Mucosa of descending colon (tissue), 3 donors: ENCODE measurements around the gene CAV2. TPM values are rescaled to one million over a fixed set of nuclear protein-coding genes. Genes with fewer than 3 reads are reported as not detected.

Source experiments
- ATAC-seq: fragments of 200-7000 bp; cut with Tn5 transposase; one replicate; pipeline ENCODE4 v1.9.1; 2020; ENCODE audit warnings: mild to moderate bottlenecking, moderate library complexity
- DNase-seq, 3 donors: peaks; one replicate each; pipeline ENCODE4 v3.0.0-alpha.2; 2020
- H3K36me3 ChIP-seq: fragments of 200-600 bp; one replicate; pipeline ENCODE4 v1.8.0; 2021; ENCODE audit warnings: low read depth, mild to moderate bottlenecking
- H3K4me1 ChIP-seq: fragments of 200-600 bp; one replicate; pipeline ENCODE4 v1.8.0; 2021; ENCODE audit warnings: low read depth, mild to moderate bottlenecking
- H3K4me3 ChIP-seq: fragments of 200-600 bp; one replicate; pipeline ENCODE4 v1.8.0; 2021; ENCODE audit warnings: mild to moderate bottlenecking
- H3K9me3 ChIP-seq: fragments of 200-600 bp; one replicate; pipeline ENCODE4 v1.8.0; 2021; ENCODE audit warnings: mild to moderate bottlenecking
- intact Hi-C, 2 donors: fragments of 100-400 bp; cut with DNase I in 1 of 2; cut with micrococcal nuclease in 1 of 2; formaldehyde crosslinking; loops; one replicate each; pipeline versions ENCODE4 v1.11.0 to v1.11.1; 2022; cut with DNase I, micrococcal nuclease
- total RNA-seq, 3 donors: library from RNA; stranded (reverse); fragmentation: NEBNext Ultra II Directional in 2 of 3; extraction: Animal tissue kit (Norgen Biotek cat#: 25700) in 2 of 3; gene quantifications; one replicate each; pipeline versions ENCODE4 v1.2.1 to v1.2.4, GENCODE V29; 2021 to 2023
- TF ChIP-seq, protein P1 (sequence below): fragments of 200-600 bp; IDR thresholded peaks from one replicate; pipeline ENCODE4 v1.8.0; 2022; ENCODE audit warnings: antibody characterized with exemption, mild to moderate bottlenecking
- donor health status: DM: no; HTN: no; CAD: no; lungs with moderate emphysema.
- donor health status: DM: no; HTN: no; CAD: no.
- donor health status: DM: no; HTN: yes; CAD: no.

The CAV2 gene
- total RNA-seq, 3 donors from 2014 or later, result 6.3 to 42.4 (median 10.2) TPM

DNA sequence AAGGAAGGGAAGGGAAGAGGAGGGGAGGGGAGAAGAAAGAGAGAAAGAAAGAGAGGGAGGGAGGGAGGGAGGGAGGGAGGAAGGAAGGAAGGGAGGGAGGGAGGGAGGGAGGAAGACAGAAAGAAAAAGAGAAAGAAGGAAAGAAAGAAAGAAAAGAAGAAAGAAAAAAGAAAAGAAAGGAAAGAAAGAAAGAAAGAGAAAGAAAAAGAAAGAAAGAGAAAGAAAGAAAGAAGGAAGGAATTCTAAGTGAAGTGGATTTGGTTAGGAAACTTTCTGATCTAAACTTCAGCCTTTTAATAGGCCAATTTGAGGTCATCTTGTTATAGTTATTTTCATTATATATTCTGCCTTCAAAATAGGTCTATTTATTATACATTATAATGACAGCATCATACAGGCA, 4.3 kb downstream of the CAV2 start:
- DNase-seq (no peak), ATAC-seq (no peak)
- Histone ChIP-seq H3K9me3 (no peaks in the 10 kb centered on the region), H3K36me3 (no peaks in the 10 kb centered on the region), H3K4me3 (no peak overlapping the region), H3K4me1 (peaks cover 8% of the 10 kb centered on the region)
- intact Hi-C loops, result no loop called here
- TF ChIP-seq, protein P1, sequence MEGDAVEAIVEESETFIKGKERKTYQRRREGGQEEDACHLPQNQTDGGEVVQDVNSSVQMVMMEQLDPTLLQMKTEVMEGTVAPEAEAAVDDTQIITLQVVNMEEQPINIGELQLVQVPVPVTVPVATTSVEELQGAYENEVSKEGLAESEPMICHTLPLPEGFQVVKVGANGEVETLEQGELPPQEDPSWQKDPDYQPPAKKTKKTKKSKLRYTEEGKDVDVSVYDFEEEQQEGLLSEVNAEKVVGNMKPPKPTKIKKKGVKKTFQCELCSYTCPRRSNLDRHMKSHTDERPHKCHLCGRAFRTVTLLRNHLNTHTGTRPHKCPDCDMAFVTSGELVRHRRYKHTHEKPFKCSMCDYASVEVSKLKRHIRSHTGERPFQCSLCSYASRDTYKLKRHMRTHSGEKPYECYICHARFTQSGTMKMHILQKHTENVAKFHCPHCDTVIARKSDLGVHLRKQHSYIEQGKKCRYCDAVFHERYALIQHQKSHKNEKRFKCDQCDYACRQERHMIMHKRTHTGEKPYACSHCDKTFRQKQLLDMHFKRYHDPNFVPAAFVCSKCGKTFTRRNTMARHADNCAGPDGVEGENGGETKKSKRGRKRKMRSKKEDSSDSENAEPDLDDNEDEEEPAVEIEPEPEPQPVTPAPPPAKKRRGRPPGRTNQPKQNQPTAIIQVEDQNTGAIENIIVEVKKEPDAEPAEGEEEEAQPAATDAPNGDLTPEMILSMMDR, result no peak

DNA sequence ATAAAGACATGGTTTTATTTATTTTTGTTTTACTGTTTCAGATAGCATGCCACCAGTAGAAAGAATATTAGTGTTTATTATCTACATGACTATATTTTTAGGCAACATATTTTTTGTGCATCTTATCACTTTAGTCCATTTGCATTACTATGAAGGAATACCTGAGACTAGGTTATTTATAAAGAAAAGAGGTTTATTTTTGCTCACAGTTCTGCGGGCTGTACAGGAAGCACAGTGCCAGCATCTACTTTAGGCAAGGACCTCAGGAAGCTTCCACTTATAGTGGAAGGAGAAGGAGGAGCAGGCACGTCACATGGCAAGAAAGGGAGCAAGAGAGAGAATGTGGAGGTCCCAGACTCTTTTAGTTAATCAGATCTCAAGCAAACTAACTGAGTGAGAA, 5.7 kb downstream of the CAV2 start:
- H3K36me3 ChIP-seq, result no peaks in the 10 kb centered on the region
- DNase-seq (no peak), ATAC-seq (no peak)
- intact Hi-C loops, result no loop called here
- H3K4me3 ChIP-seq, result no peak overlapping the region
- H3K4me1 ChIP-seq, result peaks cover 4% of the 10 kb centered on the region
- TF ChIP-seq, protein P1, result no peak
- H3K9me3 ChIP-seq, result no peaks in the 10 kb centered on the region

DNA sequence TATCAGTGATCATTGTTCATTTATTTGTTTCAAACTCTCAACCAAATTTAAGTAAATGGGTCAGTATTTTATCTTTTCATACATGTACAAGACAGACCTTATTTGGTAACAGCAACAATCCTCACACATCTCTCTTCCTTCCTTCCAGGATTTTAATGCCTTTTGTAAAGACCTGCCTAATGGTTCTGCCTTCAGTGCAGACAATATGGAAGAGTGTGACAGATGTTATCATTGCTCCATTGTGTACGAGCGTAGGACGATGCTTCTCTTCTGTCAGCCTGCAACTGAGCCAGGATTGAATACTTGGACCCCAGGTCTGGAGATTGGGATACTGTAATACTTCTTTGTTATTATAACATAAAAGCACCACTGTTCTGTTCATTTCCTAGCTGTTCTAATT, 6.3 kb downstream of the CAV2 start:
- no peaks in the 10 kb centered on the region for H3K36me3 ChIP-seq
- no peak overlapping the region for H3K4me3 ChIP-seq
- ATAC-seq (no peak), DNase-seq (no peak)
- peaks cover under 1% of the 10 kb centered on the region for H3K4me1 ChIP-seq
- no peaks in the 10 kb centered on the region for H3K9me3 ChIP-seq
- TF ChIP-seq, protein P1, result no peak
- intact Hi-C loops, result no loop called here

DNA sequence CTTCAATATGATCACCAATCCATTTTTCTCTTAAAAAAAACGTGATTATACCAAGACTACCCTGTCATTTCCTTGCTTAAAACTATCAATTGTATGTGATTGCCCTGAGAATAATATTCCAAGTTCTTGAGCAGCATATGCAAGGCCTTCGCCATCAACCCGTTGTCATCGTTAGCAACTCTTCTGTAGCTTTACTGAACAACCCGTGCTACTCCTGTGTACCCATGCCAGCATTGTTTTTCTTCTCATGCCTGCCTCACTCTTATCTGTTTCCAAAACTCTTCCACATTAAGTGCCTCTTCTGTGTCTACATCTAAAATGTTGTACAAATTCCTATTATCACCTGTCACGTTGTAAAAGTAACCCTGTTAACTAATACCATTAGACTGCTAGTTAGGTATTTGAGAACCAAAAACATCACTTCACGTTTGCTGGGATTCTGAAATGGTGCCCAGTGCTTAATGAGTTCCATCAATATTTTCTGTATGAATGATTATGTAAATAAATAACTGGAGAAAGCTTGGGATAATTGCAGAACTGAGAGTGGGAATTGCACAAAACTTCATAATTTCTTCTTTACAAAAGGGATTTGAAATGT, 10.5 kb downstream of the CAV2 start:
- ATAC-seq (no peak), DNase-seq (no peak)
- TF ChIP-seq, protein P1, result no peak
- no peaks in the 10 kb centered on the region for H3K9me3 ChIP-seq
- no peak overlapping the region for H3K4me3 ChIP-seq
- intact Hi-C loops, result no loop called here
- H3K36me3 ChIP-seq, result no peaks in the 10 kb centered on the region
- H3K4me1 ChIP-seq, result no peaks in the 10 kb centered on the region

DNA sequence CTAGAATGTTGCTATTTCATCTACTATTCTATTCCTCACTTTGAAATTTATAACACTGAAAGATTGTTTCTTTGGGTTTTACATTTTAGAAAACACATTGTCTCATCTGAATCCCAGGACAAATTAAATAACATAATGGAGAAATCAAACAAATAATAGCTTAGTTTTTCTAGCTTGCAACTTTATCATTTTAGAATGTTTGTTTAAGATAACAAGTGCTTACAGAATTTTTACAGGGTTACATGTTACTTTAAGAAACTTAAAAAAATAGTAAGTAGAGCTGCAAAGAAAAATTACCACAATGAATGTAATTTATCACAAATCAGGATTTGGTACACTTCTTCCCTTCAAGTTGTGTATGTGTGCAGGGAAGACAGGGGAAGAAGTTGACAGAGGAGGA, 11.3 kb downstream of the CAV2 start:
- H3K36me3 ChIP-seq, result no peaks in the 10 kb centered on the region
- no peaks in the 10 kb centered on the region for H3K4me1 ChIP-seq
- H3K9me3 ChIP-seq, result no peaks in the 10 kb centered on the region
- intact Hi-C loops, result no loop called here
- TF ChIP-seq, protein P1, result no peak
- no peak for ATAC-seq
- DNase-seq, result no peak
- no peak overlapping the region for H3K4me3 ChIP-seq
